Muscle of leg (tissue), 11 donors: ENCODE measurements around the gene TTC23. TPM values are rescaled to one million over a fixed set of nuclear protein-coding genes. Genes with fewer than 3 reads are reported as not detected.

Source experiments
- DNase-seq: peaks from one replicate; pipeline ENCODE4 v3.0.0; 2013
- H3K27ac ChIP-seq: one replicate; pipeline ENCODE4 v1.5.1; 2013; ENCODE audit warnings: mild to moderate bottlenecking, low read length, control low read depth
- H3K27me3 ChIP-seq: one replicate; pipeline ENCODE4 v1.6.1; 2013; ENCODE audit warnings: low read length; ENCODE audit not compliant: control insufficient read depth, insufficient read depth
- H3K36me3 ChIP-seq: one replicate; pipeline ENCODE4 v1.6.1; 2013; ENCODE audit warnings: low read length; ENCODE audit not compliant: control insufficient read depth, insufficient read depth
- H3K4me1 ChIP-seq: one replicate; pipeline ENCODE4 v1.6.1; 2013; ENCODE audit warnings: low read length; ENCODE audit not compliant: control insufficient read depth, insufficient read depth
- H3K4me3 ChIP-seq: one replicate; pipeline ENCODE4 v1.5.1; 2013; ENCODE audit warnings: low read length, control low read depth
- H3K9me3 ChIP-seq: replicated peaks from 2 replicates; pipeline ENCODE4 v1.6.1; 2013; ENCODE audit warnings: low read depth, low read length; ENCODE audit not compliant: control insufficient read depth
- WGBS: methylation state at CpG from one replicate; pipeline ENCODE4 v1.1.5; 2013; ENCODE audit warnings: missing lambda C conversion rate; ENCODE audit not compliant: insufficient coverage; 5-methylcytosine and 5-hydroxymethylcytosine counted together
- polyA plus RNA-seq, 8 donors: library from polyadenylated mRNA; unstranded; fragments of 120-200 nt; gene quantifications; one replicate each; pipeline versions ENCODE4 v1.2.1 to v1.2.3, GENCODE V29; 2013; ENCODE audit warnings: inconsistent platforms in 1 of 8, low replicate concordance in 1 of 8; ENCODE audit not compliant: insufficient read length in 8 of 8, insufficient read depth in 1 of 8
- total RNA-seq: library from RNA; stranded (reverse); fragments of 120-200 nt; gene quantifications from one replicate; pipeline ENCODE4 v1.2.4, GENCODE V29; 2013

TTC23 gene
- total and polyA plus RNA-seq, 9 donors, result 16.3 to 22.3 (median 18.6) TPM

GRCh38 chr15:99167201-99167600 lies 82.2 kb downstream of the TTC23 start:
- DNase-seq, result peak; percentile 57
- peak overlapping the region; percentile 77 for H3K27ac ChIP-seq
- peaks cover 36% of the 10 kb centered on the region for H3K36me3 ChIP-seq
- H3K4me3 ChIP-seq, result no peak overlapping the region
- no peaks in the 10 kb centered on the region for H3K9me3 ChIP-seq
- WGBS, result 37% methylated on average over 3 of the region's 5 CpGs
- peaks cover 47% of the 10 kb centered on the region for H3K4me1 ChIP-seq
- no peaks in the 10 kb centered on the region for H3K27me3 ChIP-seq

- H3K36me3 ChIP-seq, result peaks cover 35% of the 10 kb centered on the region
- peak overlapping the region; percentile 31 for H3K27ac ChIP-seq
- no peak overlapping the region for H3K4me3 ChIP-seq
- H3K27me3 ChIP-seq, result no peaks in the 10 kb centered on the region
- H3K9me3 ChIP-seq, result no peaks in the 10 kb centered on the region
- peaks cover 47% of the 10 kb centered on the region for H3K4me1 ChIP-seq
- no peak for DNase-seq
- 87% methylated on average over 20 of the region's 23 CpGs for WGBS
Observed at GRCh38 chr15:99165956-99166689, 83.3 kb downstream of the TTC23 start.

GRCh38 chr15:99165020-99165790 lies 84.2 kb downstream of the TTC23 start:
- no peak for DNase-seq
- no CpG with 5 or more reads among the region's 3 CpGs for WGBS
- no peak overlapping the region for H3K27ac ChIP-seq
- H3K4me3 ChIP-seq, result no peak overlapping the region
- H3K27me3 ChIP-seq, result no peaks in the 10 kb centered on the region
- peaks cover 40% of the 10 kb centered on the region for H3K4me1 ChIP-seq
- H3K9me3 ChIP-seq, result no peaks in the 10 kb centered on the region
- peaks cover 31% of the 10 kb centered on the region for H3K36me3 ChIP-seq

GRCh38 chr15:99164119-99164518 lies 85.3 kb downstream of the TTC23 start:
- Histone ChIP-seq H3K4me1 (peaks cover 29% of the 10 kb centered on the region), H3K27me3 (no peaks in the 10 kb centered on the region), H3K36me3 (peaks cover 34% of the 10 kb centered on the region), H3K4me3 (no peak overlapping the region), H3K27ac (no peak overlapping the region), H3K9me3 (no peaks in the 10 kb centered on the region)
- WGBS, result no CpG with 5 or more reads among the region's 3 CpGs
- no peak for DNase-seq

- WGBS, result 100% methylated on average over 1 of the region's 4 CpGs
- Histone ChIP-seq H3K27me3 (no peaks in the 10 kb centered on the region), H3K27ac (no peak overlapping the region), H3K4me3 (no peak overlapping the region), H3K9me3 (no peaks in the 10 kb centered on the region), H3K36me3 (peaks cover 33% of the 10 kb centered on the region), H3K4me1 (peaks cover 23% of the 10 kb centered on the region)
- no peak for DNase-seq
Observed at GRCh38 chr15:99163271-99164062, 85.9 kb downstream of the TTC23 start.

GRCh38 chr15:99158626-99159412 lies 90.6 kb downstream of the TTC23 start:
- Histone ChIP-seq H3K9me3 (no peaks in the 10 kb centered on the region), H3K4me3 (no peak overlapping the region), H3K36me3 (peaks cover 29% of the 10 kb centered on the region), H3K27me3 (no peaks in the 10 kb centered on the region), H3K4me1 (no peaks in the 10 kb centered on the region), H3K27ac (no peak overlapping the region)
- 97% methylated on average over 5 of the region's 6 CpGs for WGBS
- DNase-seq, result no peak

GRCh38 chr15:99157456-99157855 lies 91.9 kb downstream of the TTC23 start:
- Histone ChIP-seq H3K27ac (no peak overlapping the region), H3K4me1 (no peaks in the 10 kb centered on the region), H3K9me3 (no peaks in the 10 kb centered on the region), H3K27me3 (no peaks in the 10 kb centered on the region), H3K36me3 (peaks cover 24% of the 10 kb centered on the region), H3K4me3 (no peak overlapping the region)
- DNase-seq, result no peak
- no CpG with 5 or more reads among the region's 3 CpGs for WGBS

- no peak overlapping the region for H3K27ac ChIP-seq
- no peaks in the 10 kb centered on the region for H3K9me3 ChIP-seq
- no peaks in the 10 kb centered on the region for H3K27me3 ChIP-seq
- no peaks in the 10 kb centered on the region for H3K4me1 ChIP-seq
- H3K36me3 ChIP-seq, result peaks cover 27% of the 10 kb centered on the region
- WGBS, result 66% methylated on average over 7 of the region's 9 CpGs
- DNase-seq, result no peak
- H3K4me3 ChIP-seq, result no peak overlapping the region
Observed at GRCh38 chr15:99155961-99156443, 93.4 kb downstream of the TTC23 start.

GRCh38 chr15:99154271-99154670 lies 95.1 kb downstream of the TTC23 start:
- Histone ChIP-seq H3K4me1 (peaks cover 2% of the 10 kb centered on the region), H3K4me3 (no peak overlapping the region), H3K27ac (no peak overlapping the region), H3K36me3 (peaks cover 26% of the 10 kb centered on the region), H3K27me3 (no peaks in the 10 kb centered on the region), H3K9me3 (no peaks in the 10 kb centered on the region)
- DNase-seq, result no peak
- no CpG with 5 or more reads among the region's 2 CpGs for WGBS
